NK-92 treated with Interleukin-12 subunit alpha and Interleukin-12 subunit beta, amount 100 ng/mL, for 24 hours (cell line): ENCODE data around the gene ERFL.

Experiments used
- DNase-seq: peaks from one replicate; lab custom pipeline; 2025; lab: John Stamatoyannopoulos, UW

ERFL gene

GRCh38 chr19:41913538-41914423 is 14.5 kb downstream of the ERFL start:
- no peak for DNase-seq

GRCh38 chr19:41912899-41913537 is 15.2 kb downstream of the ERFL start:
- no peak for DNase-seq

GRCh38 chr19:41911889-41912731 is 16.1 kb downstream of the ERFL start:
- no peak for DNase-seq

- DNase-seq = no peak
These were observed 17.0 kb downstream of the ERFL start for GRCh38 chr19:41910992-41911888.

- DNase-seq = no peak
These were observed 17.8 kb downstream of the ERFL start for GRCh38 chr19:41910240-41910991.

- DNase-seq = no peak
These were observed 18.5 kb downstream of the ERFL start for GRCh38 chr19:41909706-41910105.

GRCh38 chr19:41908724-41909464 is 19.4 kb downstream of the ERFL start:
- no peak for DNase-seq

- DNase-seq = no peak
These were observed 20.1 kb downstream of the ERFL start for GRCh38 chr19:41907994-41908615.

- DNase-seq = no peak
These were observed 21.2 kb downstream of the ERFL start for GRCh38 chr19:41906916-41907680.

GRCh38 chr19:41906271-41906670 is 22.0 kb downstream of the ERFL start:
- DNase-seq = no peak

- DNase-seq = no peak
These were observed 22.8 kb downstream of the ERFL start for GRCh38 chr19:41905273-41906002.

- no peak for DNase-seq
These were observed 24.0 kb downstream of the ERFL start for GRCh38 chr19:41904118-41904870.

- no peak for DNase-seq
These were observed 24.9 kb downstream of the ERFL start for GRCh38 chr19:41903193-41903953.

- no peak for DNase-seq
These were observed 25.7 kb downstream of the ERFL start for GRCh38 chr19:41902594-41902993.

- DNase-seq = no peak
These were observed 26.4 kb downstream of the ERFL start for GRCh38 chr19:41901707-41902360.

GRCh38 chr19:41898235-41898634 is 30.0 kb downstream of the ERFL start:
- no peak for DNase-seq
